Parathyroid adenoma (tissue), 2 donors: ENCODE data around the gene TSHZ1.

Source experiments
- H2AFZ ChIP-seq: fragments of 300-600 bp; sonication (generic); one replicate; pipeline ENCODE4 v1.7.0; 2017; ENCODE audit warnings: antibody characterized with exemption, mild to moderate bottlenecking
- H3K27ac ChIP-seq: fragments of 300-600 bp; sonication (generic); one replicate; pipeline ENCODE4 v1.7.0; 2017
- H3K27me3 ChIP-seq: fragments of 300-600 bp; sonication (generic); one replicate; pipeline ENCODE4 v1.7.0; 2017; ENCODE audit warnings: low read length; ENCODE audit not compliant: control insufficient read depth, insufficient read depth
- H3K36me3 ChIP-seq: fragments of 300-600 bp; sonication (generic); one replicate; pipeline ENCODE4 v1.7.0; 2017; ENCODE audit warnings: low read length; ENCODE audit not compliant: control insufficient read depth, insufficient read depth
- H3K4me1 ChIP-seq: fragments of 300-600 bp; sonication (generic); one replicate; pipeline ENCODE4 v1.7.0; 2017; ENCODE audit warnings: control low read depth
- H3K4me2 ChIP-seq: fragments of 300-600 bp; sonication (generic); one replicate; pipeline ENCODE4 v1.7.0; 2017; ENCODE audit warnings: low read length
- H3K4me3 ChIP-seq: fragments of 300-600 bp; sonication (generic); one replicate; pipeline ENCODE4 v1.7.0; 2017; ENCODE audit warnings: low read depth, low read length
- H3K79me2 ChIP-seq: fragments of 300-600 bp; sonication (generic); one replicate; pipeline ENCODE4 v1.7.0; 2017; ENCODE audit warnings: control low read depth
- H3K9ac ChIP-seq: fragments of 300-600 bp; sonication (generic); one replicate; pipeline ENCODE4 v1.7.0; 2017; ENCODE audit warnings: mild to moderate bottlenecking
- H3K9me3 ChIP-seq: fragments of 300-600 bp; sonication (generic); one replicate; pipeline ENCODE4 v1.7.0; 2017; ENCODE audit warnings: low read length; ENCODE audit not compliant: control insufficient read depth
- CTCF ChIP-seq: fragments of 300-600 bp; sonication (generic); IDR thresholded peaks from one replicate; pipeline ENCODE4 v1.7.0; 2017; ENCODE audit warnings: antibody characterized with exemption, mild to moderate bottlenecking
- donor health status: primary hyperparathyroidism.

The TSHZ1 gene

GRCh38 chr18:75235896-75236295, 25.3 kb downstream of the TSHZ1 start:
- Histone ChIP-seq H3K36me3 (no peaks in the 10 kb centered on the region), H3K4me1 (no peaks in the 10 kb centered on the region), H3K79me2 (peaks cover 78% of the 10 kb centered on the region), H3K9me3 (no peaks in the 10 kb centered on the region), H3K4me2 (no peak overlapping the region), H3K27ac (no peak overlapping the region), H2AFZ (no peak overlapping the region), H3K4me3 (no peak overlapping the region), H3K9ac (no peak overlapping the region), H3K27me3 (no peaks in the 10 kb centered on the region)
- TF ChIP-seq CTCF = no peak

GRCh38 chr18:75238100-75238499, 27.5 kb downstream of the TSHZ1 start:
- Histone ChIP-seq H3K36me3 (no peaks in the 10 kb centered on the region), H3K4me2 (no peak overlapping the region), H3K9ac (no peak overlapping the region), H3K4me1 (no peaks in the 10 kb centered on the region), H3K79me2 (peaks cover 83% of the 10 kb centered on the region), H3K9me3 (no peaks in the 10 kb centered on the region), H3K4me3 (no peak overlapping the region), H3K27ac (no peak overlapping the region), H2AFZ (no peak overlapping the region), H3K27me3 (no peaks in the 10 kb centered on the region)
- no peak for TF ChIP-seq CTCF

DNA sequence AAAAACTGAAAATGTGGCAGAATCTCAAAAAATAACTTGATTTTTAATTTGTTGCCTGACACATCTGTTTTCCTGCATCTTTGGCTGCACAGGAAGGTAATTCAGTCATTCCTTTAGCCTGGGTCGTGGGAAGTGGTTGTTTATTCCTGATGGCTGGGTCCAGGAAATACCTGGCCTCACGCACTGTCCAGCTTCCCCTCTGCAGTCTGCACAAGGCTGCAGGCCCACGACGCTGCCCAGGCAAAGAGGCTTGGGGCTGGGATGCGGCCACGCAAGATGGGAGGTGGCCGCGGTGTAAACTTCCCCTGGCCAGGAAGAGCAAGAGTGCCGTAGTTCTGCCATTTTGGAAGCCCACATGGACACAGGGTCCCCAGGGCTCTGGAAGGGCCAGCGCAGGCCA, 28.2 kb downstream of the TSHZ1 start:
- no peak overlapping the region for H2AFZ ChIP-seq
- no peaks in the 10 kb centered on the region for H3K27me3 ChIP-seq
- no peak overlapping the region for H3K27ac ChIP-seq
- H3K4me3 ChIP-seq = no peak overlapping the region
- peaks cover 77% of the 10 kb centered on the region for H3K79me2 ChIP-seq
- no peaks in the 10 kb centered on the region for H3K9me3 ChIP-seq
- H3K4me2 ChIP-seq = no peak overlapping the region
- no peak for TF ChIP-seq CTCF
- no peak overlapping the region for H3K9ac ChIP-seq
- no peaks in the 10 kb centered on the region for H3K36me3 ChIP-seq
- no peaks in the 10 kb centered on the region for H3K4me1 ChIP-seq

DNA sequence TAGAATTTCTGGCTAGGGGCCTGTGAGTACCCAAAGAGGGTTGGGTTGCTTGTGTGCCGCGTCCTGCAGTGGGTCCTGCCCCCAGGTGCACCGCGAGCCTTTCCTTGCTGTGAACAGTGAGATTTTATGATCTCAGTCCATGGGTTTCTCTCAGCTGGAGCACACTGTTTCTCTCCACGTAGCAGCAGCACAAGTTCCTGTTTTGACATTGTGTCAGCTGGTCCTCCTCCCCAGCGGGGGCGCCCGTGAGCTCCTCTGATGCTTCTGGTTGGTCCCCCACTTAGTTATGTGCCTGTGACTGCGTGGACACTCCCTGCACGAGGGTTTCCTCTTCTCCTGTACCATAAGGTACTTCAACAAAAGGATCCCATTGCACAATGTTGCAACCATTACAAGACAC, 29.8 kb downstream of the TSHZ1 start:
- H3K9me3 ChIP-seq = no peaks in the 10 kb centered on the region
- H3K4me2 ChIP-seq = no peak overlapping the region
- no peak overlapping the region for H3K27ac ChIP-seq
- H3K27me3 ChIP-seq = no peaks in the 10 kb centered on the region
- TF ChIP-seq CTCF = no peak
- H3K9ac ChIP-seq = no peak overlapping the region
- H3K4me3 ChIP-seq = no peak overlapping the region
- no peaks in the 10 kb centered on the region for H3K4me1 ChIP-seq
- H3K36me3 ChIP-seq = no peaks in the 10 kb centered on the region
- peaks cover 67% of the 10 kb centered on the region for H3K79me2 ChIP-seq
- H2AFZ ChIP-seq = no peak overlapping the region

DNA sequence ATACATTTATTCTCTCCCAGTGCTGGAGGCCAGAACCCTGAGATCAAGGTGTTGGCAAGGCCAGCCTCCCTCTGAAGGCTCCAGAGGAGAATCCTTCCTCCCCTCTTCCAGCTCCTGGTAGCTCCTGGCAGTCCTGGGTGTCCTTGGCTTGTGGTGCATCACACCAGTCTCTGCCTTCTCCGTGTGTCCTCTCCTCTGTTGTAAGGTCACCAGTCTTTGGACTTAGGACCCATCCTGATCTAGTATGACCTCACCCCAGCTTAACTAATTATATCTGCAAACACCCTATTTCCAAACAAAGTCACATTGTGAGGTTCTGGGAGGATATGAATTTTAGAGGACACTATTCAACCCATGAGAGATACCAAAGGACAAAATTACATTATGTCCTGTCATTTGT, 31.1 kb downstream of the TSHZ1 start:
- Histone ChIP-seq H3K4me1 (no peaks in the 10 kb centered on the region), H3K79me2 (peaks cover 59% of the 10 kb centered on the region), H3K27ac (no peak overlapping the region), H3K4me2 (no peak overlapping the region), H2AFZ (no peak overlapping the region), H3K36me3 (no peaks in the 10 kb centered on the region), H3K9me3 (no peaks in the 10 kb centered on the region), H3K27me3 (no peaks in the 10 kb centered on the region), H3K9ac (no peak overlapping the region), H3K4me3 (no peak overlapping the region)
- no peak for TF ChIP-seq CTCF
